Measurements from ENCODE around the gene TNFRSF9. TPM values are rescaled to one million over a fixed set of nuclear protein-coding genes. Genes with fewer than 3 reads are reported as not detected.
"Not testable (repeated sequence)": the region's sequence is repeated elsewhere in the genome, so short reads cannot be mapped to it uniquely, and the experiment has no call there.

Gene TNFRSF9
- total RNA-seq, 4 donors from 2014 or later: 0.21 to 0.60 TPM; not detected in 2

DNA sequence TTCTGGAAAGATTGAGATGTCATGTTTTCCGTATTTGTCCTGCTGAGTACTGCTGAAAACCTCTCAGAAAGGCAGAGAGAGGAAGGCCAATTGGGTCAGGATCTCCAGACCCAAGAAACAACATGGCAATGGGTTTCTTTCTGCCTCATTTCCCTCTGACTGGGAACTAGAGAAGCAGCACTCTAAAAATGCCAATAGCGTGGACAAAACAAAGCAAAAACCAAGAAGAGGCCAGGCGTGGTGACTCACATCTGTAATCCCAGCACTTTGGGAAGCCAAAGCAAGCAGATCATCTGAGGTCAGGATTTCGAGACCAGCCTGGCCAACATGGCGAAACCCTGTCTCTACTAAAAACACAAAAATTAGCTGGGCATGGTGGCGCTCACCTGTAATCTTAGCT, 18.3 kb downstream of the TNFRSF9 start:
- Histone ChIP-seq H3K4me1 (no peaks in the 10 kb centered on the region), H3K9me3 (no peaks in the 10 kb centered on the region), H3K36me3 (no peaks in the 10 kb centered on the region), H3K27ac (no peak overlapping the region), H3K4me3 (no peak overlapping the region), H3K27me3 (peaks cover 0 to 16% of the 10 kb centered on the region in 2 donors)
- no peak for DNase-seq (ENCODE audit: low spot score in 2 of 2)
- WGBS, 2 donors: 76 to 79% methylated on average over 6 of the region's 6 CpGs
- no peak for TF ChIP-seq CTCF (IDR thresholded peaks at IDR 0.05)
- no peak for TF ChIP-seq POLR2A (IDR thresholded peaks at IDR 0.05)
- TF ChIP-seq EP300 (IDR thresholded peaks at IDR 0.05): no peak

DNA sequence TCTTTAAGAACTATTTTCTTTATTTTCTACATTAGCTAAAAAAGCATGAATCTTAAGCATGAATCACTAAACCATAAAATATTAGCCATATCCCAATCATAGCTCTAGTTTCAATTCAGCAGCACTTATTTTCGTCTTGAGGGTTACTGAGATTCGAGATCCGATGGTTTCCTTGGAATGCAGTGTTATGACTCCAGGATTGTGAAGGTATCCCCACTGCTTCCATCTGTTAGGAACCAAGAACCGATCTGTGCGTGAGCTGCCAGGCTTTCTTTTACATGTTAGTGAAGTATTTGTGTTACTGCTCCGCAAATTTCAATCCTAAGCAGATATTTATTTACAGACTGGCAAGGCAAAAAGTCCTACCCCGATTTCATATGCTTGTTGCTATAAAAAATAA, 18.8 kb downstream of the TNFRSF9 start:
- no peak for TF ChIP-seq EP300 (IDR thresholded peaks at IDR 0.05)
- TF ChIP-seq CTCF (IDR thresholded peaks at IDR 0.05): no peak
- TF ChIP-seq POLR2A (IDR thresholded peaks at IDR 0.05): no peak
- H3K27ac ChIP-seq: no peak overlapping the region
- H3K4me1 ChIP-seq: no peaks in the 10 kb centered on the region
- no peaks in the 10 kb centered on the region for H3K36me3 ChIP-seq
- WGBS, 2 donors: 85 to 86% methylated on average over 7 of the region's 7 CpGs
- DNase-seq (ENCODE audit: low spot score in 2 of 2): no peak
- H3K9me3 ChIP-seq: no peaks in the 10 kb centered on the region
- H3K27me3 ChIP-seq: peaks cover 0 to 12% of the 10 kb centered on the region in 2 donors
- no peak overlapping the region for H3K4me3 ChIP-seq

- no peak overlapping the region for H3K27ac ChIP-seq
- no peaks in the 10 kb centered on the region for H3K4me1 ChIP-seq
- no peak overlapping the region for H3K4me3 ChIP-seq
- DNase-seq (ENCODE audit: low spot score in 2 of 2): no peak
- H3K27me3 ChIP-seq: peaks cover 0 to 7% of the 10 kb centered on the region in 2 donors
- H3K36me3 ChIP-seq: no peaks in the 10 kb centered on the region
- 83 to 84% methylated on average over 5 of the region's 5 CpGs for WGBS, 2 donors
- no peaks in the 10 kb centered on the region for H3K9me3 ChIP-seq
- TF ChIP-seq EP300 (IDR thresholded peaks at IDR 0.05) (no peak), CTCF (IDR thresholded peaks at IDR 0.05) (no peak), POLR2A (IDR thresholded peaks at IDR 0.05) (no peak)
These were observed 20.8 kb downstream of the TNFRSF9 start for GRCh38 chr1:7919880-7920279.

- DNase-seq (ENCODE audit: low spot score in 2 of 2); H3K36me3 ChIP-seq; H3K4me1 ChIP-seq; H3K9me3 ChIP-seq; H3K4me3 ChIP-seq; H3K27ac ChIP-seq: not testable (repeated sequence)
- peaks cover 0 to 14% of the 10 kb centered on the region in 2 donors for H3K27me3 ChIP-seq
- WGBS, 2 donors: 81 to 92% methylated on average over 5 of the region's 5 CpGs
These were observed 22.7 kb downstream of the TNFRSF9 start for GRCh38 chr1:7917971-7918370.

GRCh38 chr1:7916501-7916830, 24.2 kb downstream of the TNFRSF9 start:
- Histone ChIP-seq H3K36me3 (no peaks in the 10 kb centered on the region), H3K27ac (no peak overlapping the region), H3K4me3 (no peak overlapping the region), H3K27me3 (peaks cover 0 to 14% of the 10 kb centered on the region in 2 donors), H3K4me1 (no peaks in the 10 kb centered on the region), H3K9me3 (no peaks in the 10 kb centered on the region)
- DNase-seq (ENCODE audit: low spot score in 2 of 2): no peak
- TF ChIP-seq EP300 (IDR thresholded peaks at IDR 0.05) (no peak), CTCF (IDR thresholded peaks at IDR 0.05) (no peak), POLR2A (IDR thresholded peaks at IDR 0.05) (no peak)
- WGBS, 2 donors: 78 to 86% methylated on average over 2 of the region's 2 CpGs

- Histone ChIP-seq H3K27me3 (peaks cover 0 to 14% of the 10 kb centered on the region in 2 donors), H3K4me3 (no peak overlapping the region), H3K9me3 (no peaks in the 10 kb centered on the region), H3K27ac (no peak overlapping the region), H3K36me3 (no peaks in the 10 kb centered on the region), H3K4me1 (no peaks in the 10 kb centered on the region)
- no peak for DNase-seq (ENCODE audit: low spot score in 2 of 2)
- 62 to 73% methylated on average over 5 of the region's 5 CpGs for WGBS, 2 donors
- TF ChIP-seq CTCF (IDR thresholded peaks at IDR 0.05) (no peak), POLR2A (IDR thresholded peaks at IDR 0.05) (no peak), EP300 (IDR thresholded peaks at IDR 0.05) (no peak)
These were observed 24.7 kb downstream of the TNFRSF9 start for GRCh38 chr1:7915826-7916500.

Data from tibial nerve (tissue), 4 donors.